NCI-H2227 treated with DMSO at 0.1 percent for 48 hours (cell line): Measurements from ENCODE around the gene SCN4A.
A peak's percentile ranks its signal among the peaks of the same experiment; 100 is the strongest.

Experiments
- DNase-seq: peaks from one replicate; lab custom pipeline; 2025; lab: John Stamatoyannopoulos, UW

Gene SCN4A

GRCh38 chr17:64001763-64002529, 29.2 kb upstream of the SCN4A start:
- DNase-seq = no peak

- DNase-seq = no peak
Measured at GRCh38 chr17:64001091-64001579, 28.4 kb upstream of the SCN4A start.

GRCh38 chr17:63999680-64000531, 27.2 kb upstream of the SCN4A start:
- DNase-seq = no peak

- no peak for DNase-seq
Measured at GRCh38 chr17:63998721-63999679, 26.3 kb upstream of the SCN4A start.

- peak; percentile 68 for DNase-seq
Measured at GRCh38 chr17:63998050-63998720, 25.5 kb upstream of the SCN4A start, which contains the start of gene PRR29. PRR29 (plus strand) TSS chr17:63998351; CDS start chr17:63998365, 14 bp downstream.

GRCh38 chr17:63997341-63998048, 24.8 kb upstream of the SCN4A start:
- no peak for DNase-seq

GRCh38 chr17:63996430-63997182, 23.9 kb upstream of the SCN4A start:
- no peak for DNase-seq

- no peak for DNase-seq
Measured at GRCh38 chr17:63995626-63996025, 22.9 kb upstream of the SCN4A start.

- no peak for DNase-seq
Measured at GRCh38 chr17:63993368-63993985, 20.8 kb upstream of the SCN4A start.

- DNase-seq = no peak
Measured at GRCh38 chr17:63991611-63992010, 18.9 kb upstream of the SCN4A start.

- no peak for DNase-seq
Measured at GRCh38 chr17:63989622-63990345, 17.1 kb upstream of the SCN4A start.

- no peak for DNase-seq
Measured at GRCh38 chr17:63988741-63989621, 16.3 kb upstream of the SCN4A start.

- no peak for DNase-seq
Measured at GRCh38 chr17:63988127-63988478, 15.4 kb upstream of the SCN4A start.

GRCh38 chr17:63987221-63988126, 14.8 kb upstream of the SCN4A start:
- no peak for DNase-seq

- no peak for DNase-seq
Measured at GRCh38 chr17:63986821-63987220, 14.1 kb upstream of the SCN4A start.

- no peak for DNase-seq
Measured at GRCh38 chr17:63985387-63986140, 12.8 kb upstream of the SCN4A start.
